Measurements from ENCODE around the gene DUSP1. TPM values are rescaled to one million over a fixed set of nuclear protein-coding genes. Genes with fewer than 3 reads are reported as not detected.

The DUSP1 gene
- total and polyA plus RNA-seq, 2 of the 13 experiments (the other 11 are each of a cell fraction or from before 2014, with no cell fraction given): 27.1 to 55.5 TPM

- TF ChIP-seq, protein P1, sequence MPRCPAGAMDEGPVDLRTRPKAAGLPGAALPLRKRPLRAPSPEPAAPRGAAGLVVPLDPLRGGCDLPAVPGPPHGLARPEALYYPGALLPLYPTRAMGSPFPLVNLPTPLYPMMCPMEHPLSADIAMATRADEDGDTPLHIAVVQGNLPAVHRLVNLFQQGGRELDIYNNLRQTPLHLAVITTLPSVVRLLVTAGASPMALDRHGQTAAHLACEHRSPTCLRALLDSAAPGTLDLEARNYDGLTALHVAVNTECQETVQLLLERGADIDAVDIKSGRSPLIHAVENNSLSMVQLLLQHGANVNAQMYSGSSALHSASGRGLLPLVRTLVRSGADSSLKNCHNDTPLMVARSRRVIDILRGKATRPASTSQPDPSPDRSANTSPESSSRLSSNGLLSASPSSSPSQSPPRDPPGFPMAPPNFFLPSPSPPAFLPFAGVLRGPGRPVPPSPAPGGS (CRISPR knock-in tag; IDR thresholded peaks at IDR 0.05): no peak
- 0 out of 2 replicates have a peak, but pooled peaks have one; percentile 30 for TF ChIP-seq ZNF543 (CRISPR knock-in tag; IDR thresholded peaks at IDR 0.05)
- no peak for TF ChIP-seq ZNF20 (CRISPR knock-in tag; IDR thresholded peaks at IDR 0.05)
- peak; percentile 78 for TF ChIP-seq SAP130 (CRISPR knock-in tag; IDR thresholded peaks at IDR 0.05; ENCODE audit: low read depth)
- TF ChIP-seq TGIF2 (CRISPR knock-in tag; IDR thresholded peaks at IDR 0.05): peak; percentile 54; the same call in 1 of the 2 replicates
- peak; percentile 59; the same call in 1 of the 2 replicates for TF ChIP-seq FOXJ3 (CRISPR knock-in tag; IDR thresholded peaks at IDR 0.05; ENCODE audit: borderline replicate concordance)
- peak; percentile 73 for TF ChIP-seq HMG20A (CRISPR knock-in tag; IDR thresholded peaks at IDR 0.05; ENCODE audit: borderline replicate concordance)
- peak; percentile 69; the same call in 1 of the 2 replicates for TF ChIP-seq ZC3H4 (CRISPR knock-in tag; IDR thresholded peaks at IDR 0.05; ENCODE audit: borderline replicate concordance)
- peak; percentile 74; the same call in 1 of the 2 replicates for TF ChIP-seq SIX1 (CRISPR knock-in tag; IDR thresholded peaks at IDR 0.05; ENCODE audit: borderline replicate concordance)
- TF ChIP-seq, protein P2, sequence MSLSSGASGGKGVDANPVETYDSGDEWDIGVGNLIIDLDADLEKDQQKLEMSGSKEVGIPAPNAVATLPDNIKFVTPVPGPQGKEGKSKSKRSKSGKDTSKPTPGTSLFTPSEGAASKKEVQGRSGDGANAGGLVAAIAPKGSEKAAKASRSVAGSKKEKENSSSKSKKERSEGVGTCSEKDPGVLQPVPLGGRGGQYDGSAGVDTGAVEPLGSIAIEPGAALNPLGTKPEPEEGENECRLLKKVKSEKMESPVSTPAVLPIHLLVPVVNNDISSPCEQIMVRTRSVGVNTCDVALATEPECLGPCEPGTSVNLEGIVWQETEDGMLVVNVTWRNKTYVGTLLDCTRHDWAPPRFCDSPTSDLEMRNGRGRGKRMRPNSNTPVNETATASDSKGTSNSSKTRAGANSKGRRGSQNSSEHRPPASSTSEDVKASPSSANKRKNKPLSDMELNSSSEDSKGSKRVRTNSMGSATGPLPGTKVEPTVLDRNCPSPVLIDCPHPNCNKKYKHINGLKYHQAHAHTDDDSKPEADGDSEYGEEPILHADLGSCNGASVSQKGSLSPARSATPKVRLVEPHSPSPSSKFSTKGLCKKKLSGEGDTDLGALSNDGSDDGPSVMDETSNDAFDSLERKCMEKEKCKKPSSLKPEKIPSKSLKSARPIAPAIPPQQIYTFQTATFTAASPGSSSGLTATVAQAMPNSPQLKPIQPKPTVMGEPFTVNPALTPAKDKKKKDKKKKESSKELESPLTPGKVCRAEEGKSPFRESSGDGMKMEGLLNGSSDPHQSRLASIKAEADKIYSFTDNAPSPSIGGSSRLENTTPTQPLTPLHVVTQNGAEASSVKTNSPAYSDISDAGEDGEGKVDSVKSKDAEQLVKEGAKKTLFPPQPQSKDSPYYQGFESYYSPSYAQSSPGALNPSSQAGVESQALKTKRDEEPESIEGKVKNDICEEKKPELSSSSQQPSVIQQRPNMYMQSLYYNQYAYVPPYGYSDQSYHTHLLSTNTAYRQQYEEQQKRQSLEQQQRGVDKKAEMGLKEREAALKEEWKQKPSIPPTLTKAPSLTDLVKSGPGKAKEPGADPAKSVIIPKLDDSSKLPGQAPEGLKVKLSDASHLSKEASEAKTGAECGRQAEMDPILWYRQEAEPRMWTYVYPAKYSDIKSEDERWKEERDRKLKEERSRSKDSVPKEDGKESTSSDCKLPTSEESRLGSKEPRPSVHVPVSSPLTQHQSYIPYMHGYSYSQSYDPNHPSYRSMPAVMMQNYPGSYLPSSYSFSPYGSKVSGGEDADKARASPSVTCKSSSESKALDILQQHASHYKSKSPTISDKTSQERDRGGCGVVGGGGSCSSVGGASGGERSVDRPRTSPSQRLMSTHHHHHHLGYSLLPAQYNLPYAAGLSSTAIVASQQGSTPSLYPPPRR (CRISPR knock-in tag; IDR thresholded peaks at IDR 0.05; ENCODE audit: borderline replicate concordance): peak; percentile 56; the same call in 1 of the 2 replicates
- peak; percentile 69 for TF ChIP-seq KDM2A (CRISPR knock-in tag; IDR thresholded peaks at IDR 0.05; ENCODE audit: borderline replicate concordance, low read depth)
- TF ChIP-seq THAP11 (CRISPR knock-in tag; IDR thresholded peaks at IDR 0.05): peak; percentile 34; the same call in 1 of the 2 replicates
- no peak; the same call in 1 of the 2 replicates for TF ChIP-seq MTA1 (CRISPR knock-in tag; IDR thresholded peaks at IDR 0.05; ENCODE audit: borderline replicate concordance)
- TF ChIP-seq, protein P3, sequence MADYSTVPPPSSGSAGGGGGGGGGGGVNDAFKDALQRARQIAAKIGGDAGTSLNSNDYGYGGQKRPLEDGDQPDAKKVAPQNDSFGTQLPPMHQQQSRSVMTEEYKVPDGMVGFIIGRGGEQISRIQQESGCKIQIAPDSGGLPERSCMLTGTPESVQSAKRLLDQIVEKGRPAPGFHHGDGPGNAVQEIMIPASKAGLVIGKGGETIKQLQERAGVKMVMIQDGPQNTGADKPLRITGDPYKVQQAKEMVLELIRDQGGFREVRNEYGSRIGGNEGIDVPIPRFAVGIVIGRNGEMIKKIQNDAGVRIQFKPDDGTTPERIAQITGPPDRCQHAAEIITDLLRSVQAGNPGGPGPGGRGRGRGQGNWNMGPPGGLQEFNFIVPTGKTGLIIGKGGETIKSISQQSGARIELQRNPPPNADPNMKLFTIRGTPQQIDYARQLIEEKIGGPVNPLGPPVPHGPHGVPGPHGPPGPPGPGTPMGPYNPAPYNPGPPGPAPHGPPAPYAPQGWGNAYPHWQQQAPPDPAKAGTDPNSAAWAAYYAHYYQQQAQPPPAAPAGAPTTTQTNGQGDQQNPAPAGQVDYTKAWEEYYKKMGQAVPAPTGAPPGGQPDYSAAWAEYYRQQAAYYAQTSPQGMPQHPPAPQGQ (CRISPR knock-in tag; IDR thresholded peaks at IDR 0.05; ENCODE audit: borderline replicate concordance): no peak
- TF ChIP-seq SIN3A (IDR thresholded peaks at IDR 0.05; ENCODE audit: borderline replicate concordance, low read depth, low read length): 0 out of 2 replicates have a peak, but pooled peaks have one; percentile 23
- TF ChIP-seq TARDBP (CRISPR knock-in tag; IDR thresholded peaks at IDR 0.05): peak; percentile 35; the same call in 1 of the 2 replicates
- TF ChIP-seq MED1 (CRISPR knock-in tag; IDR thresholded peaks at IDR 0.05): peak; percentile 89
- TF ChIP-seq EZH2 (conservative IDR thresholded peaks at IDR 0.05; ENCODE audit: low read depth, low read length): no peak
- peak in 1 of 2 experiments; percentile 33; a peak in 1 of 4 replicates for TF ChIP-seq EP300 (IDR thresholded peaks at IDR 0.05; ENCODE audit: low read depth in 2 of 2, low read length in 2 of 2)
- TF ChIP-seq EP300 (CRISPR knock-in tag; IDR thresholded peaks at IDR 0.05; ENCODE audit: borderline replicate concordance): peak; percentile 43; the same call in 1 of the 2 replicates
- TF ChIP-seq REPIN1 (CRISPR knock-in tag; IDR thresholded peaks at IDR 0.05; ENCODE audit: borderline replicate concordance, low read depth): peak; percentile 35; the same call in 1 of the 2 replicates
Observed at GRCh38 chr5:172766287-172767108, 4.5 kb downstream of the DUSP1 start (continued).
